ENCODE measurements around the gene SLC22A13. TPM values are rescaled to one million over a fixed set of nuclear protein-coding genes. Genes with fewer than 3 reads are reported as not detected.
"Not testable (repeated sequence)": the region's sequence is repeated elsewhere in the genome, so short reads cannot be mapped to it uniquely, and the experiment has no call there.

Gene SLC22A13
- total RNA-seq, 2 experiments from 2014 or later, result 0.57 to 0.61 TPM

DNA sequence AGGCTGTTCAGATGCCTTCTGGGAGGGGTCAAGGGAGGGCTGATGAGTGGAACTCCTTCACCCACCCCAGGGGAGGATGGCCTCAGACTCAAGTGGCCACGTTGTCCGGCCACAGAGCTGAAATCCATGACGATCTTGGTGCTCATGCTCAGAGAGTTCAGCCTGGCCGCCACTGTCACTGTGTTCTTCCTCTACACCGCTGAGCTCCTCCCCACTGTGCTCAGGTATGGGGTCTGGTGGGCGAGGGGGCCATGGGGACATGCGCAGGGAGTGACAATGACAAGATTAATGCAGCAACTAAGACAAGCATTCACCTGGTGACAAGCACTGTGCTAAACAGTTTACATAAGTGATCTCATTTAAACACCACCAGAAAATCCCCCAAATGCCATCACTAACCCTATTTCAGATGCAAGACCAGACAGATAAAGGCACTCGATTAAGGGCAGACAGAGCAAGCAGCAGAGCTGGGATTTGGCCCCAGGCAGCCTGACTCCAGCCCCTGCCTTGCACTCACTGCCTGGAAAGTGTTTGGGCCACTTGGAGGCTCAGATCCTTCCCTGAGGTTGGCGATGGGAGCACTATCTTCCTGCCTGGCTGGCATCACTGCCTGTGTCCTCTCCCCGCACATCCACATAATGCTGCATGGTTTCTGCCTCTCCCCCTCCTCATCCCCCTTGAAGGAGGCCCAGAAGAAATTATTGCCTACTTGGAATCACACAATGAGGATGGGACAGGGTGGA lies 50.0 kb downstream of the SLC22A13 start:
- POLR2A ChIA-PET, result no interaction called here
- ATAC-seq (ENCODE audit: low read depth), result no peak

DNA sequence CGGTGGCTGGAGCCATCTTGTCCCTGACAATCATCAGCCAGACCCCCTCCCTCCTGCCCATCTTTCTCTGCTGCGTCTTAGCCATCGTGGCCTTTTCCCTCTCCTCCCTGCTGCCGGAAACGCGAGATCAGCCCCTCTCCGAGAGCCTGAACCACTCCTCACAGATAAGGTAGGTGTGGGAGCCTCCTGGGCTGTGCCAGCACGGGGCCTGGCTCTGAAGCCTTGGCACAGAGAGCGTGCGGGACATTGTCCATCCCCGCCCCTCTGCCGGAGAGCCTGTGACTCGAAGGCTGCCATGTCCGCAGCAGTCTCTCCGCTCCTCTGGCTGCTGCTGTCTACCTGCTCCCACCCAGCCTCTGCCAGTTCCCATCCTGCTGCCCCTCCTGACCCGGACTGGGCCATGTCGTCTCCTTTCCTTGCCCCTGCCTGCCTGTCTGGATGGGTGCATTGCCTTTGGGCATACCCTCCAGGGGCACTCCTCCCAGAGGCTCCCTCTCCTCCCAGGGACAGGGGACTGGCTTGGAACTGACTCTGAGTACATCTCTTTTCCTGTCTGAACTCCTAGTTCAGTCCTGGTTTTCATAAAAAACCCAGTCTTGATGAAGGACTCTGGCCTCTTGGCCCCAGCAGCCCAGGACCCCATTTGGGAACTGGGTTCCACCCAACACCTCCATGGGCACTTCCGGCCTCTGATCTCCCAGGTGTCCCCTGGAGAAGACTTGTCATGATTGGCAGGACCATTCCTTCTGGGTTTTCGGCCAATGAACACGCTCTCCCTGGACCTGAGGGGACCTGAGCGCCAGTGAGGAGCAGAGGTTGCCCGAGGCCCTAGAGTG lies 51.0 kb downstream of the SLC22A13 start:
- DNase-seq, result no peak
- POLR2A ChIA-PET, result no interaction called here
- no peak overlapping the region for H3K27ac Mint-ChIP-seq
- H3K9me3 Mint-ChIP-seq, result peaks cover 2% of the 10 kb centered on the region
- no peaks in the 10 kb centered on the region for H3K4me1 Mint-ChIP-seq
- no peak overlapping the region for H3K4me3 Mint-ChIP-seq
- no peak for ATAC-seq (ENCODE audit: low read depth)
- peaks cover 5% of the 10 kb centered on the region for H3K27me3 Mint-ChIP-seq
- no peaks in the 10 kb centered on the region for H3K36me3 Mint-ChIP-seq

More for the DNA sequence above, 50.0 kb downstream of the SLC22A13 start:
- H3K27me3 Mint-ChIP-seq, result peaks cover 8% of the 10 kb centered on the region
- H3K9me3 Mint-ChIP-seq, result peaks cover 2% of the 10 kb centered on the region
- H3K4me1 Mint-ChIP-seq, result no peaks in the 10 kb centered on the region
- DNase-seq, result no peak
- H3K4me3 Mint-ChIP-seq, result no peak overlapping the region
- H3K27ac Mint-ChIP-seq, result no peak overlapping the region
- no peaks in the 10 kb centered on the region for H3K36me3 Mint-ChIP-seq

GRCh38 chr3:38317192-38317759 lies 51.7 kb downstream of the SLC22A13 start:
- Mint-ChIP-seq H3K4me3 (no peak overlapping the region), H3K27ac (no peak overlapping the region), H3K36me3 (no peaks in the 10 kb centered on the region), H3K4me1 (no peaks in the 10 kb centered on the region), H3K27me3 (peaks cover 5% of the 10 kb centered on the region), H3K9me3 (peaks cover 2% of the 10 kb centered on the region)
- POLR2A ChIA-PET, result no interaction called here
- no peak for DNase-seq
- no peak for ATAC-seq (ENCODE audit: low read depth)

GRCh38 chr3:38318766-38319671 lies 53.4 kb downstream of the SLC22A13 start:
- H3K4me3 Mint-ChIP-seq, result no peak overlapping the region
- POLR2A ChIA-PET, result no interaction called here
- no peaks in the 10 kb centered on the region for H3K4me1 Mint-ChIP-seq
- no peak overlapping the region for H3K27ac Mint-ChIP-seq
- H3K9me3 Mint-ChIP-seq, result peaks cover 2% of the 10 kb centered on the region
- H3K27me3 Mint-ChIP-seq, result peaks cover 4% of the 10 kb centered on the region
- no peaks in the 10 kb centered on the region for H3K36me3 Mint-ChIP-seq
- DNase-seq (no peak), ATAC-seq (ENCODE audit: low read depth) (no peak)

DNA sequence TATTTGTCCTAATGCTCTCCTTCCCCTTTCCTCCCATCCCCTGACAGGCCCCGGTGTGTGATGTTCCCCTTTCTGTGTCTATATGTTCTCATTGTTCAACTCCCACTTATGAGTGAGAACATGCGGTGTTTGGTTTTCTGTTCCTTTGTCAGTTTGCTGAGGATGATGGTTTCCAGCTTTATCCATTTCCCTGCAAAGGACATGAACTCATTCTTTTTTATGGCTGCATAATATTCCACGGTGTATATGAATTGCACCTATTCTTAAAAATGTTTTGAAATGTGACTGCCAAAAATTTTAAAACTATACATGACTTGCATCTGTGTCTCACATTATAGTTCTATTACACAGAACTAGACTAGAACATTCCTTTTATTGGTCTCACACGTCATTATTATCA lies 55.0 kb downstream of the SLC22A13 start:
- ATAC-seq (ENCODE audit: low read depth); H3K36me3 Mint-ChIP-seq; H3K4me1 Mint-ChIP-seq; POLR2A ChIA-PET; H3K27ac Mint-ChIP-seq; DNase-seq; H3K4me3 Mint-ChIP-seq; H3K27me3 Mint-ChIP-seq; H3K9me3 Mint-ChIP-seq: not testable (repeated sequence)

- H3K9me3 Mint-ChIP-seq, result peaks cover 2% of the 10 kb centered on the region
- ATAC-seq (ENCODE audit: low read depth), result no peak
- no peaks in the 10 kb centered on the region for H3K4me1 Mint-ChIP-seq
Measured at GRCh38 chr3:38323060-38323459, 57.4 kb downstream of the SLC22A13 start.

GRCh38 chr3:38325256-38325655 lies 59.6 kb downstream of the SLC22A13 start:
- DNase-seq, result no peak
- Mint-ChIP-seq H3K27me3 (peaks cover 8% of the 10 kb centered on the region), H3K27ac (no peak overlapping the region), H3K9me3 (peaks cover 2% of the 10 kb centered on the region), H3K4me3 (no peak overlapping the region), H3K36me3 (no peaks in the 10 kb centered on the region), H3K4me1 (peaks cover 1% of the 10 kb centered on the region)
- POLR2A ChIA-PET, result no interaction called here
- ATAC-seq (ENCODE audit: low read depth), result no peak

More at GRCh38 chr3:38323060-38323459, 57.4 kb downstream of the SLC22A13 start:
- POLR2A ChIA-PET, result no interaction called here
- Mint-ChIP-seq H3K36me3 (no peaks in the 10 kb centered on the region), H3K27ac (no peak overlapping the region), H3K4me3 (no peak overlapping the region), H3K27me3 (peaks cover 8% of the 10 kb centered on the region)
- no peak for DNase-seq

DNA sequence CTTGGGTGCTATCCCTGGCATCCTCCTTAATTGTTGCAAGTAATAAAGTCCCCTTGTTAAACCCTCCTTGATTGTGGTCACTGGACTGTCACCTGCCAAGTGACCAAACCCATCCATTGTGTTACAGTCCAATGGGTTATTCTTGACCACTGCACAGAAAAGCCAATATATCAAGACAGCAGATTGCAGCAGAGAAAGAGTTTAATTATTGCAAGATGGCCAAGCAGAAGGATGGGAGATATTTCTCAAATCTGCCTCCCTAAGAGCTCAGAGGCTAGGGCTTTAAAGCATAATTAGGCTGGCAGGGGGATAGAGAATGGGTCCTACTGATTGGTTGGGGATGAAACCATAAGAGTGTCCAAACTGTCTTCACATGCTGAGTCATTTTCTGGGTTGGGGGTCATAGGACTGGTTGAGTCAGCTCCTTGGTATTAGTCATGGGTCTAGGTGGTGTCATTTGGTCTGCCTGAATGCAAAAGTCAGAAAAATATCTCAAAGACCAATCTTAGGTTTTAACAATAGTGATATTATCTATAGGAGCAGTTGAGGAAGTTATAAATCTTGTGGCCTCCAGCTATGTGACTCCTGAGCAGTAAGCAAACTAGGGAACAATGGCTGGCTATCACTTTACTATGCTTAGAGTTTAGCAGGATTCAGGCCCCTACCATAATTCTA lies 61.9 kb downstream of the SLC22A13 start:
- no peak overlapping the region for H3K4me3 Mint-ChIP-seq
- POLR2A ChIA-PET, result no interaction called here
- H3K36me3 Mint-ChIP-seq, result no peaks in the 10 kb centered on the region
- H3K27me3 Mint-ChIP-seq, result peaks cover 6% of the 10 kb centered on the region
- ATAC-seq (ENCODE audit: low read depth) (no peak), DNase-seq (no peak)
- H3K9me3 Mint-ChIP-seq, result no peaks in the 10 kb centered on the region
- H3K4me1 Mint-ChIP-seq, result peaks cover 1% of the 10 kb centered on the region
- H3K27ac Mint-ChIP-seq, result no peak overlapping the region

Other genes starting within 250 kb of the SLC22A13 start
- gene PLCD1, start 236.2 kb upstream of the SLC22A13 start, total RNA-seq, result 10 to 100 TPM; 36.5 to 45.4 TPM
- gene DLEC1, start 226.6 kb upstream of the SLC22A13 start, total RNA-seq, result 1 to 10 TPM; 3.2 to 3.7 TPM
- gene ACAA1, start 128.7 kb upstream of the SLC22A13 start, total RNA-seq, result 10 to 100 TPM; 89.0 to 93.5 TPM
- gene MYD88, start 127.2 kb upstream of the SLC22A13 start, total RNA-seq, result 10 to 100 TPM; 68.5 to 70.6 TPM
- 10 to 100 TPM; 54.0 to 55.0 TPM for gene OXSR1, start 100.3 kb upstream of the SLC22A13 start, total RNA-seq
- under 1 TPM; 0.17 to 0.22 TPM for gene SLC22A14, start 16.5 kb downstream of the SLC22A13 start, total RNA-seq
- gene XYLB, start 81.0 kb downstream of the SLC22A13 start, total RNA-seq, result 1 to 10 TPM; 2.6 to 3.1 TPM
- gene ACVR2B, start 188.1 kb downstream of the SLC22A13 start, total RNA-seq, result 1 to 10 TPM; 7.6 to 8.0 TPM
- 10 to 100 TPM; 21.9 to 22.8 TPM for gene EXOG, start 230.5 kb downstream of the SLC22A13 start, total RNA-seq

All from activated naive CD8-positive, alpha-beta T cell treated with anti-CD3 and anti-CD28 coated beads, Interleukin-2, amount 10 ng/mL, durations not matched to agents 7 days and 5 days (primary cell).